Measurements from ENCODE around the gene RGS3.

RGS3 gene

GRCh38 chr9:113602126-113603047 is 138.9 kb downstream of the RGS3 start:
- Histone ChIP-seq H3K4me1 (ENCODE audit: low read length) (no peaks in the 10 kb centered on the region), H3K9ac (ENCODE audit: low read length) (no peak overlapping the region), H2AFZ (ENCODE audit: low read length) (no peak overlapping the region), H3K4me2 (ENCODE audit: low read depth, low read length) (no peak overlapping the region), H3K27me3 (replicated peaks; ENCODE audit: insufficient read depth, low read length) (no peaks in the 10 kb centered on the region), H3K27ac (ENCODE audit: low read length) (no peak overlapping the region), H3K4me3 (ENCODE audit: low read length) (no peak overlapping the region), H4K20me1 (ENCODE audit: insufficient read depth, low read length) (no peaks in the 10 kb centered on the region), H3K9me3 (replicated peaks; ENCODE audit: insufficient read depth, low read length) (no peaks in the 10 kb centered on the region), H3K36me3 (replicated peaks; ENCODE audit: insufficient read depth, low read length) (no peaks in the 10 kb centered on the region), H3K79me2 (ENCODE audit: low read length) (no peaks in the 10 kb centered on the region), H3F3A (ENCODE audit: insufficient read depth, low read length) (no peaks in the 10 kb centered on the region), H3K9me2 (replicated peaks; ENCODE audit: insufficient read depth, low read length) (no peaks in the 10 kb centered on the region)
- no peak for DNase-seq
- no peak for TF ChIP-seq EZH2phosphoT487 (IDR thresholded peaks at IDR 0.05; ENCODE audit: low read length)
- no peak for TF ChIP-seq EZH2 (optimal IDR thresholded peaks at IDR 0.05; ENCODE audit: low read depth, low read length)

- no peaks in the 10 kb centered on the region for H3K9me3 ChIP-seq (replicated peaks; ENCODE audit: insufficient read depth, low read length)
- H3F3A ChIP-seq (ENCODE audit: insufficient read depth, low read length) = no peaks in the 10 kb centered on the region
- TF ChIP-seq CTCF (IDR thresholded peaks at IDR 0.05; ENCODE audit: low read length) (no peak), EZH2 (optimal IDR thresholded peaks at IDR 0.05; ENCODE audit: low read depth, low read length) (no peak), EZH2phosphoT487 (IDR thresholded peaks at IDR 0.05; ENCODE audit: low read length) (no peak)
- H3K4me1 ChIP-seq (ENCODE audit: low read length) = no peaks in the 10 kb centered on the region
- H2AFZ ChIP-seq (ENCODE audit: low read length) = no peak overlapping the region
- H3K27ac ChIP-seq (ENCODE audit: low read length) = no peak overlapping the region
- no peak overlapping the region for H3K4me2 ChIP-seq (ENCODE audit: low read depth, low read length)
- no peaks in the 10 kb centered on the region for H3K9me2 ChIP-seq (replicated peaks; ENCODE audit: insufficient read depth, low read length)
- no peak overlapping the region for H3K9ac ChIP-seq (ENCODE audit: low read length)
- no peaks in the 10 kb centered on the region for H3K36me3 ChIP-seq (replicated peaks; ENCODE audit: insufficient read depth, low read length)
- H3K4me3 ChIP-seq (ENCODE audit: low read length) = no peak overlapping the region
- DNase-seq = no peak
- H4K20me1 ChIP-seq (ENCODE audit: insufficient read depth, low read length) = no peaks in the 10 kb centered on the region
- H3K27me3 ChIP-seq (replicated peaks; ENCODE audit: insufficient read depth, low read length) = no peaks in the 10 kb centered on the region
- no peaks in the 10 kb centered on the region for H3K79me2 ChIP-seq (ENCODE audit: low read length)
These were observed 139.5 kb downstream of the RGS3 start for GRCh38 chr9:113603048-113603375.

- no peaks in the 10 kb centered on the region for H3K36me3 ChIP-seq (replicated peaks; ENCODE audit: insufficient read depth, low read length)
- H3K79me2 ChIP-seq (ENCODE audit: low read length) = no peaks in the 10 kb centered on the region
- H3K4me3 ChIP-seq (ENCODE audit: low read length) = no peak overlapping the region
- H3K27me3 ChIP-seq (replicated peaks; ENCODE audit: insufficient read depth, low read length) = no peaks in the 10 kb centered on the region
- no peaks in the 10 kb centered on the region for H4K20me1 ChIP-seq (ENCODE audit: insufficient read depth, low read length)
- no peak overlapping the region for H3K9ac ChIP-seq (ENCODE audit: low read length)
- H3K9me2 ChIP-seq (replicated peaks; ENCODE audit: insufficient read depth, low read length) = no peaks in the 10 kb centered on the region
- no peak overlapping the region for H3K27ac ChIP-seq (ENCODE audit: low read length)
- H3K4me2 ChIP-seq (ENCODE audit: low read depth, low read length) = no peak overlapping the region
- no peak for DNase-seq
- TF ChIP-seq EZH2phosphoT487 (IDR thresholded peaks at IDR 0.05; ENCODE audit: low read length) = no peak
- no peak for TF ChIP-seq EZH2 (optimal IDR thresholded peaks at IDR 0.05; ENCODE audit: low read depth, low read length)
- no peak for TF ChIP-seq CTCF (IDR thresholded peaks at IDR 0.05; ENCODE audit: low read length)
- H2AFZ ChIP-seq (ENCODE audit: low read length) = no peak overlapping the region
- H3K9me3 ChIP-seq (replicated peaks; ENCODE audit: insufficient read depth, low read length) = no peaks in the 10 kb centered on the region
- no peaks in the 10 kb centered on the region for H3K4me1 ChIP-seq (ENCODE audit: low read length)
- H3F3A ChIP-seq (ENCODE audit: insufficient read depth, low read length) = no peaks in the 10 kb centered on the region
These were observed 140.2 kb downstream of the RGS3 start for GRCh38 chr9:113603773-113604172.

- H3K79me2 ChIP-seq (ENCODE audit: low read length) = no peaks in the 10 kb centered on the region
- H3K9ac ChIP-seq (ENCODE audit: low read length) = no peak overlapping the region
- H3F3A ChIP-seq (ENCODE audit: insufficient read depth, low read length) = no peaks in the 10 kb centered on the region
- H4K20me1 ChIP-seq (ENCODE audit: insufficient read depth, low read length) = no peaks in the 10 kb centered on the region
- no peaks in the 10 kb centered on the region for H3K36me3 ChIP-seq (replicated peaks; ENCODE audit: insufficient read depth, low read length)
- H3K27me3 ChIP-seq (replicated peaks; ENCODE audit: insufficient read depth, low read length) = no peaks in the 10 kb centered on the region
- H2AFZ ChIP-seq (ENCODE audit: low read length) = no peak overlapping the region
- no peaks in the 10 kb centered on the region for H3K4me1 ChIP-seq (ENCODE audit: low read length)
- no peak overlapping the region for H3K4me3 ChIP-seq (ENCODE audit: low read length)
- H3K9me2 ChIP-seq (replicated peaks; ENCODE audit: insufficient read depth, low read length) = no peaks in the 10 kb centered on the region
- no peak overlapping the region for H3K4me2 ChIP-seq (ENCODE audit: low read depth, low read length)
- H3K27ac ChIP-seq (ENCODE audit: low read length) = no peak overlapping the region
- TF ChIP-seq EZH2phosphoT487 (IDR thresholded peaks at IDR 0.05; ENCODE audit: low read length) = no peak
- TF ChIP-seq EZH2 (optimal IDR thresholded peaks at IDR 0.05; ENCODE audit: low read depth, low read length) = no peak
- TF ChIP-seq CTCF (IDR thresholded peaks at IDR 0.05; ENCODE audit: low read length) = no peak
- no peak for DNase-seq
- H3K9me3 ChIP-seq (replicated peaks; ENCODE audit: insufficient read depth, low read length) = no peaks in the 10 kb centered on the region
These were observed 140.9 kb downstream of the RGS3 start for GRCh38 chr9:113604393-113604792.

Measured in MM.1S (cell line).